CD4-positive, alpha-beta T cell (primary cell): ENCODE results near the gene FLT1. TPM values are rescaled to one million over a fixed set of nuclear protein-coding genes. Genes with fewer than 3 reads are reported as not detected.

Source experiments
- ATAC-seq: fragments of 200-7000 bp; cut with Tn5 transposase; one replicate; pipeline ENCODE4 v1.10.0; 2022; ENCODE audit warnings: mild to moderate bottlenecking; ENCODE audit not compliant: poor library complexity
- CTCF ChIA-PET: fragments of 350-600 bp; sonication (Branson Sonifier 250); formaldehyde crosslinking; loops from one replicate; lab custom pipeline; 2021; ENCODE audit warnings: antibody characterized with exemption, inconsistent platforms; lab: Charles Lee
- POLR2A ChIA-PET: fragments of 350-600 bp; sonication (Branson Sonifier 250); formaldehyde crosslinking; loops from one replicate; lab custom pipeline; 2021; ENCODE audit warnings: antibody characterized with exemption, inconsistent platforms; lab: Charles Lee
- DNase-seq, 14 experiments: peaks; one replicate each; pipeline ENCODE4 v3.0.0-alpha.2; 2013 to 2020; ENCODE audit warnings: mixed read lengths in 2 of 14
- H3K27ac ChIP-seq, 2 donors: one replicate each; pipeline versions ENCODE4 v1.5.1 to v1.7.0; 2013; ENCODE audit warnings: low read length in 2 of 2, low read depth in 1 of 2, mild to moderate bottlenecking in 1 of 2
- H3K27me3 ChIP-seq, 2 experiments: 1 replicate in 1 of 2; 2 replicates in 1 of 2; pipeline versions ENCODE4 v1.6.1 to v1.7.0; 2013; ENCODE audit warnings: low read length in 2 of 2, control low read depth in 1 of 2, mild to moderate bottlenecking in 1 of 2, moderate library complexity in 1 of 2; ENCODE audit not compliant: insufficient read depth in 2 of 2, control insufficient read depth in 1 of 2
- H3K36me3 ChIP-seq: one replicate; pipeline ENCODE4 v1.6.1; 2013; ENCODE audit warnings: low read length, control low read depth; ENCODE audit not compliant: insufficient read depth
- H3K4me1 ChIP-seq: one replicate; pipeline ENCODE4 v1.6.1; 2013; ENCODE audit warnings: low read length, control low read depth; ENCODE audit not compliant: insufficient read depth
- H3K4me3 ChIP-seq: one replicate; pipeline ENCODE4 v1.5.1; 2013; ENCODE audit warnings: mild to moderate bottlenecking, low read length, moderate library complexity
- H3K9me3 ChIP-seq, 2 experiments: 1 replicate in 1 of 2; 2 replicates in 1 of 2; pipeline versions ENCODE4 v1.6.1 to v1.7.0; 2013; ENCODE audit warnings: low read length in 2 of 2, mild to moderate bottlenecking in 2 of 2, control low read depth in 1 of 2, moderate library complexity in 1 of 2; ENCODE audit not compliant: control insufficient read depth in 1 of 2, insufficient read depth in 1 of 2
- H3K27ac Mint-ChIP-seq: one replicate; pipeline ENCODE4 v1.8.0; 2020; ENCODE audit warnings: mixed read lengths
- H3K27me3 Mint-ChIP-seq: one replicate; pipeline ENCODE4 v1.8.0; 2021; ENCODE audit warnings: mixed read lengths
- H3K36me3 Mint-ChIP-seq: one replicate; pipeline ENCODE4 v1.8.0; 2021; ENCODE audit warnings: low read depth, mixed read lengths
- H3K4me1 Mint-ChIP-seq: one replicate; pipeline ENCODE4 v1.8.0; 2021; ENCODE audit warnings: low read depth, mixed read lengths
- H3K4me3 Mint-ChIP-seq: one replicate; pipeline ENCODE4 v1.8.0; 2020; ENCODE audit warnings: mild to moderate bottlenecking, mixed read lengths
- H3K9me3 Mint-ChIP-seq: one replicate; pipeline ENCODE4 v1.8.0; 2020; ENCODE audit warnings: mixed read lengths
- CTCF ChIP-seq: fragments of 200-600 bp; IDR thresholded peaks from one replicate; pipeline ENCODE4 v1.8.0; 2022; ENCODE audit warnings: antibody characterized with exemption, mild to moderate bottlenecking
- intact Hi-C, 2 experiments: fragments of 100-400 bp; cut with DNase I in 1 of 2; cut with micrococcal nuclease in 1 of 2; formaldehyde crosslinking; loops; one replicate each; pipeline versions ENCODE4 v1.15.1 to v1.9.0; 2023 to 2025; cut with DNase I, micrococcal nuclease
- total RNA-seq, 174 experiments: library from RNA in 2 of 174; stranded (reverse) in 2 of 174; gene quantifications; one replicate each; pipeline ENCODE4 v1.2.3 and lab custom pipeline; 2021 to 2026

Gene FLT1
- total RNA-seq, 2 experiments from 2014 or later, result 1.1 to 1.2 TPM

- H3K9me3 ChIP-seq, result no peaks in the 10 kb centered on the region
- H3K36me3 ChIP-seq, result peaks cover 17% of the 10 kb centered on the region
- peaks cover 5% of the 10 kb centered on the region for H3K4me1 ChIP-seq
- Mint-ChIP-seq H3K4me3 (no peak overlapping the region), H3K36me3 (peaks cover 29% of the 10 kb centered on the region), H3K4me1 (peaks cover 10% of the 10 kb centered on the region), H3K27me3 (no peaks in the 10 kb centered on the region), H3K27ac (no peak overlapping the region), H3K9me3 (no peaks in the 10 kb centered on the region)
- DNase-seq (no peak), ATAC-seq (no peak)
- CTCF ChIA-PET, result no interaction called here
- intact Hi-C loops, result no loop called here
- POLR2A ChIA-PET, result no interaction called here
- H3K27ac ChIP-seq, result no peak overlapping the region
- H3K27me3 ChIP-seq, result no peaks in the 10 kb centered on the region
- no peak for TF ChIP-seq CTCF
- H3K4me3 ChIP-seq, result no peak overlapping the region
These were observed 197.6 kb downstream of the FLT1 start for GRCh38 chr13:28297341-28297740.

GRCh38 chr13:28286263-28286662 lies 208.7 kb downstream of the FLT1 start:
- Mint-ChIP-seq H3K9me3 (no peaks in the 10 kb centered on the region), H3K4me3 (no peak overlapping the region), H3K36me3 (peaks cover 91% of the 10 kb centered on the region), H3K27ac (no peak overlapping the region), H3K27me3 (no peaks in the 10 kb centered on the region), H3K4me1 (no peaks in the 10 kb centered on the region)
- Histone ChIP-seq H3K36me3 (peaks cover 66% of the 10 kb centered on the region), H3K4me1 (no peaks in the 10 kb centered on the region), H3K4me3 (no peak overlapping the region), H3K27ac (no peak overlapping the region), H3K9me3 (no peaks in the 10 kb centered on the region), H3K27me3 (no peaks in the 10 kb centered on the region)
- DNase-seq (no peak), ATAC-seq (no peak)
- intact Hi-C loops, result loop anchor here in 1 of 2 experiments (10.0 kb wide), 1 partner anchor 141 kb away; no protein-coding TSS in a partner anchor
- no peak for TF ChIP-seq CTCF
- CTCF ChIA-PET, result no interaction called here
- POLR2A ChIA-PET, result interaction anchor here (1.0 kb wide), 1 partner anchor 31 kb away, joined by 3 read pairs; no protein-coding TSS in a partner anchor

GRCh38 chr13:28283600-28283999 lies 211.3 kb downstream of the FLT1 start:
- H3K36me3 Mint-ChIP-seq, result peaks cover 94% of the 10 kb centered on the region
- no peaks in the 10 kb centered on the region for H3K9me3 Mint-ChIP-seq
- Histone ChIP-seq H3K27ac (no peak overlapping the region), H3K27me3 (no peaks in the 10 kb centered on the region), H3K9me3 (no peaks in the 10 kb centered on the region), H3K36me3 (peaks cover 71% of the 10 kb centered on the region), H3K4me3 (no peak overlapping the region), H3K4me1 (no peaks in the 10 kb centered on the region)
- intact Hi-C loops, result loop anchor here in 1 of 2 experiments (10.0 kb wide), 1 partner anchor 139 kb away; no protein-coding TSS in a partner anchor
- ChIA-PET CTCF (no interaction called here), POLR2A (no interaction called here)
- no peak for TF ChIP-seq CTCF
- no peak for DNase-seq
- H3K4me3 Mint-ChIP-seq, result no peak overlapping the region
- no peaks in the 10 kb centered on the region for H3K4me1 Mint-ChIP-seq
- no peaks in the 10 kb centered on the region for H3K27me3 Mint-ChIP-seq
- no peak overlapping the region for H3K27ac Mint-ChIP-seq
- no peak for ATAC-seq
